ENCODE data around the gene CLEC3B.

The CLEC3B gene

DNA sequence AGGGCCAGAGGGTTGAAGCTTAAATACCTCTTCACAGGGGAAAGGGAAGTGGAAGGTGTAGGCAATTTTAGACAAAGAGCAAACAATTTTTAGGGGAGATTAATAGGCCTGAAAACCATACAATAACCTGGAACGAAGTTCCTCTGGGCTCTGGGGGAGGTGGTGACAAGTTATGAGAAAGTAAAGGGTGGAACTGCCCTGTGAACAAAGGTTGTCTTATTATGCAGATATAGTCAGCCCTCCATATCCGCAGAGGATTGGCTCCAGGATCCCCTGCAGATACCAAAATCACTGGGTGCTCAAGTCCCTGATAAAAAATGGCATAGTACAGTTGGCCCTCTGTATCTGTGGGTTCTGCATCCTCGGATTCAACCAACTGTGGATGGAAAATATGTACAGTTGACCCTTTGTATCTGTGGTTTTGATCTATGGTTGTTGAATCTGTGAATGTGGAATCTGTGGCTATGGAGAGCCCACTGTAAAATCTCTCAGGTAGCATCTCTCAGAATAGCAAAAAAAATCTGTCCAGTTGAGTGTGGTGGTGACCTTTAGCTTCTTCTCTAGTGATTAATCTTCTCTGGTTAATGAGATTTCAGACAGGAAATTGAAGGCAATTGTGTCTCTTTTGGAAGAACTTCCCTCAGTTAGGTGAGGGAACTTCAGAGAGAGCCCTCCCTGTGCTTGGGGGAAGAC, 40.2 kb downstream of the CLEC3B start:
- H3K4me3 ChIP-seq (ENCODE audit: low read depth, low read length), result no peak overlapping the region
- H3K36me3 ChIP-seq (ENCODE audit: control insufficient read depth in 2 of 2, insufficient read depth in 1 of 2, low read length in 2 of 2), result no peaks in the 10 kb centered on the region
- ChIA-PET CTCF (interaction anchor here (1.1 kb wide), 1 partner anchor 25 kb away, joined by 3 read pairs; no protein-coding TSS in a partner anchor), POLR2A (no interaction called here)
- H3K9me3 ChIP-seq (ENCODE audit: control insufficient read depth, insufficient read depth, low read depth, low read length), result no peaks in the 10 kb centered on the region
- no peaks in the 10 kb centered on the region for H3K4me1 ChIP-seq (ENCODE audit: control insufficient read depth, insufficient read depth, low read length)
- TF ChIP-seq, protein P1, sequence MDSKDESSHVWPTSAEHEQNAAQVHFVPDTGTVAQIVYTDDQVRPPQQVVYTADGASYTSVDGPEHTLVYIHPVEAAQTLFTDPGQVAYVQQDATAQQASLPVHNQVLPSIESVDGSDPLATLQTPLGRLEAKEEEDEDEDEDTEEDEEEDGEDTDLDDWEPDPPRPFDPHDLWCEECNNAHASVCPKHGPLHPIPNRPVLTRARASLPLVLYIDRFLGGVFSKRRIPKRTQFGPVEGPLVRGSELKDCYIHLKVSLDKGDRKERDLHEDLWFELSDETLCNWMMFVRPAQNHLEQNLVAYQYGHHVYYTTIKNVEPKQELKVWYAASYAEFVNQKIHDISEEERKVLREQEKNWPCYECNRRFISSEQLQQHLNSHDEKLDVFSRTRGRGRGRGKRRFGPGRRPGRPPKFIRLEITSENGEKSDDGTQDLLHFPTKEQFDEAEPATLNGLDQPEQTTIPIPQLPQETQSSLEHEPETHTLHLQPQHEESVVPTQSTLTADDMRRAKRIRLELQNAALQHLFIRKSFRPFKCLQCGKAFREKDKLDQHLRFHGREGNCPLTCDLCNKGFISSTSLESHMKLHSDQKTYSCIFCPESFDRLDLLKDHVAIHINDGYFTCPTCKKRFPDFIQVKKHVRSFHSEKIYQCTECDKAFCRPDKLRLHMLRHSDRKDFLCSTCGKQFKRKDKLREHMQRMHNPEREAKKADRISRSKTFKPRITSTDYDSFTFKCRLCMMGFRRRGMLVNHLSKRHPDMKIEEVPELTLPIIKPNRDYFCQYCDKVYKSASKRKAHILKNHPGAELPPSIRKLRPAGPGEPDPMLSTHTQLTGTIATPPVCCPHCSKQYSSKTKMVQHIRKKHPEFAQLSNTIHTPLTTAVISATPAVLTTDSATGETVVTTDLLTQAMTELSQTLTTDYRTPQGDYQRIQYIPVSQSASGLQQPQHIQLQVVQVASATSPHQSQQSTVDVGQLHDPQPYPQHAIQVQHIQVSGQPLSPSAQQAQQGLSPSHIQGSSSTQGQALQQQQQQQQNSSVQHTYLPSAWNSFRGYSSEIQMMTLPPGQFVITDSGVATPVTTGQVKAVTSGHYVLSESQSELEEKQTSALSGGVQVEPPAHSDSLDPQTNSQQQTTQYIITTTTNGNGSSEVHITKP (tag by site-specific recombination; IDR thresholded peaks at IDR 0.05), result no peak
- TF ChIP-seq, protein P2, sequence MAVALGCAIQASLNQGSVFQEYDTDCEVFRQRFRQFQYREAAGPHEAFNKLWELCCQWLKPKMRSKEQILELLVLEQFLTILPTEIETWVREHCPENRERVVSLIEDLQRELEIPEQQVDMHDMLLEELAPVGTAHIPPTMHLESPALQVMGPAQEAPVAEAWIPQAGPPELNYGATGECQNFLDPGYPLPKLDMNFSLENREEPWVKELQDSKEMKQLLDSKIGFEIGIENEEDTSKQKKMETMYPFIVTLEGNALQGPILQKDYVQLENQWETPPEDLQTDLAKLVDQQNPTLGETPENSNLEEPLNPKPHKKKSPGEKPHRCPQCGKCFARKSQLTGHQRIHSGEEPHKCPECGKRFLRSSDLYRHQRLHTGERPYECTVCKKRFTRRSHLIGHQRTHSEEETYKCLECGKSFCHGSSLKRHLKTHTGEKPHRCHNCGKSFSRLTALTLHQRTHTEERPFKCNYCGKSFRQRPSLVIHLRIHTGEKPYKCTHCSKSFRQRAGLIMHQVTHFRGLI (tag by site-specific recombination; IDR thresholded peaks at IDR 0.05), result no peak
- TF ChIP-seq, protein P3, sequence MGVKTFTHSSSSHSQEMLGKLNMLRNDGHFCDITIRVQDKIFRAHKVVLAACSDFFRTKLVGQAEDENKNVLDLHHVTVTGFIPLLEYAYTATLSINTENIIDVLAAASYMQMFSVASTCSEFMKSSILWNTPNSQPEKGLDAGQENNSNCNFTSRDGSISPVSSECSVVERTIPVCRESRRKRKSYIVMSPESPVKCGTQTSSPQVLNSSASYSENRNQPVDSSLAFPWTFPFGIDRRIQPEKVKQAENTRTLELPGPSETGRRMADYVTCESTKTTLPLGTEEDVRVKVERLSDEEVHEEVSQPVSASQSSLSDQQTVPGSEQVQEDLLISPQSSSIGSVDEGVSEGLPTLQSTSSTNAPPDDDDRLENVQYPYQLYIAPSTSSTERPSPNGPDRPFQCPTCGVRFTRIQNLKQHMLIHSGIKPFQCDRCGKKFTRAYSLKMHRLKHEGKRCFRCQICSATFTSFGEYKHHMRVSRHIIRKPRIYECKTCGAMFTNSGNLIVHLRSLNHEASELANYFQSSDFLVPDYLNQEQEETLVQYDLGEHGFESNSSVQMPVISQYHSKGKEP (tag by site-specific recombination; IDR thresholded peaks at IDR 0.05), result no peak
- no peak for TF ChIP-seq ZNF146 (tag by site-specific recombination; IDR thresholded peaks at IDR 0.05)
- TF ChIP-seq ZNF433 (tag by site-specific recombination; IDR thresholded peaks at IDR 0.05; ENCODE audit: low read depth), result no peak
- TF ChIP-seq, protein P4, sequence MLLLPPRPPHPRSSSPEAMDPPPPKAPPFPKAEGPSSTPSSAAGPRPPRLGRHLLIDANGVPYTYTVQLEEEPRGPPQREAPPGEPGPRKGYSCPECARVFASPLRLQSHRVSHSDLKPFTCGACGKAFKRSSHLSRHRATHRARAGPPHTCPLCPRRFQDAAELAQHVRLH (tag by site-specific recombination; IDR thresholded peaks at IDR 0.05), result no peak
- no peak overlapping the region for H3K27ac ChIP-seq (ENCODE audit: extremely low read depth, low read depth, low read length)

DNA sequence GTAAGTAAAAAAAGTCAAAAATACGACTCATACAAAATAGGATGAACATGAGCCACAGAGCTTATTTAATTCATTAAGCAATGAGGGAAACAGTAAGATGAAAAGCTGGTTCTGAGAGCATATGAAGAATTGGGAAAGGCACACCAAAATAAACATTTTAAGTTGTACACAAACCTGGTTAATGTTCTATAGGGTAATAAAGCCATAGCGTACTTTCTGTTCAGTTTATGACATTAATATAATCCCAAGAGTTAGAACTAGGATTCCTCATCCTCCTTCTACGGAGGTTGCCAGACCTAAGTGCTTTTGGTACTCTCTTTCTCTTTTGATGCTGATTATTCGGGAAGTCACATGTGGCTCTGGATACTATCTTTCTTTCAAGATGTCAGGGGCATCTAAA, 41.4 kb downstream of the CLEC3B start:
- Histone ChIP-seq H3K9me3 (ENCODE audit: control insufficient read depth, insufficient read depth, low read depth, low read length) (no peaks in the 10 kb centered on the region), H3K4me1 (ENCODE audit: control insufficient read depth, insufficient read depth, low read length) (no peaks in the 10 kb centered on the region), H3K27ac (ENCODE audit: extremely low read depth, low read depth, low read length) (no peak overlapping the region), H3K36me3 (ENCODE audit: control insufficient read depth in 2 of 2, insufficient read depth in 1 of 2, low read length in 2 of 2) (no peaks in the 10 kb centered on the region), H3K4me3 (ENCODE audit: low read depth, low read length) (no peak overlapping the region)
- CTCF ChIA-PET, result no interaction called here
- TF ChIP-seq, protein P5, sequence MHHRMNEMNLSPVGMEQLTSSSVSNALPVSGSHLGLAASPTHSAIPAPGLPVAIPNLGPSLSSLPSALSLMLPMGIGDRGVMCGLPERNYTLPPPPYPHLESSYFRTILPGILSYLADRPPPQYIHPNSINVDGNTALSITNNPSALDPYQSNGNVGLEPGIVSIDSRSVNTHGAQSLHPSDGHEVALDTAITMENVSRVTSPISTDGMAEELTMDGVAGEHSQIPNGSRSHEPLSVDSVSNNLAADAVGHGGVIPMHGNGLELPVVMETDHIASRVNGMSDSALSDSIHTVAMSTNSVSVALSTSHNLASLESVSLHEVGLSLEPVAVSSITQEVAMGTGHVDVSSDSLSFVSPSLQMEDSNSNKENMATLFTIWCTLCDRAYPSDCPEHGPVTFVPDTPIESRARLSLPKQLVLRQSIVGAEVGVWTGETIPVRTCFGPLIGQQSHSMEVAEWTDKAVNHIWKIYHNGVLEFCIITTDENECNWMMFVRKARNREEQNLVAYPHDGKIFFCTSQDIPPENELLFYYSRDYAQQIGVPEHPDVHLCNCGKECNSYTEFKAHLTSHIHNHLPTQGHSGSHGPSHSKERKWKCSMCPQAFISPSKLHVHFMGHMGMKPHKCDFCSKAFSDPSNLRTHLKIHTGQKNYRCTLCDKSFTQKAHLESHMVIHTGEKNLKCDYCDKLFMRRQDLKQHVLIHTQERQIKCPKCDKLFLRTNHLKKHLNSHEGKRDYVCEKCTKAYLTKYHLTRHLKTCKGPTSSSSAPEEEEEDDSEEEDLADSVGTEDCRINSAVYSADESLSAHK (tag by site-specific recombination; IDR thresholded peaks at IDR 0.05), result no peak
- POLR2A ChIA-PET, result no interaction called here

DNA sequence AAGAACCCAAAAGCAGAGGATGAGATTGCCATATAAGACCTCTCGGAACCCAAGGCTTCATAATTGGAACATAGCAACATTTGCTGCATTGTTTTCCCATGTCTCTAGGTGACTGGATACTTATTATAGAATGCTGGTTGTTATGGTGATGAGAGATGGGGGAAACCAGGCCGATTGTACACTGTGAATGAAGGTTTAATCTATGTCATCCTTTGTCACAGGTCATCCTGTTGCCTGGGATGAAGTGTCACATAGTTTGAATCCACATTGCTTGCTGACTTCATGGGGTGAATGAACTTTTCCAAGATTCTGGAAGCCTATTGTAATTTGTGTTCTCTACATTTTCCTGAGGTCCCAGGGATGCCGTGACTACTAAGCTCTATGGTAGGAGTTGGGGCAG, 41.8 kb downstream of the CLEC3B start:
- POLR2A ChIA-PET, result no interaction called here
- H3K9me3 ChIP-seq (ENCODE audit: control insufficient read depth, insufficient read depth, low read depth, low read length), result no peaks in the 10 kb centered on the region
- CTCF ChIA-PET, result no interaction called here
- TF ChIP-seq ZNF138 (tag by site-specific recombination; IDR thresholded peaks at IDR 0.05; ENCODE audit: borderline replicate concordance), result no peak
- no peak for TF ChIP-seq ZNF670 (tag by site-specific recombination; IDR thresholded peaks at IDR 0.05; ENCODE audit: low read depth)
- no peak for TF ChIP-seq ZNF658 (tag by site-specific recombination; IDR thresholded peaks at IDR 0.05)
- TF ChIP-seq, protein P6, sequence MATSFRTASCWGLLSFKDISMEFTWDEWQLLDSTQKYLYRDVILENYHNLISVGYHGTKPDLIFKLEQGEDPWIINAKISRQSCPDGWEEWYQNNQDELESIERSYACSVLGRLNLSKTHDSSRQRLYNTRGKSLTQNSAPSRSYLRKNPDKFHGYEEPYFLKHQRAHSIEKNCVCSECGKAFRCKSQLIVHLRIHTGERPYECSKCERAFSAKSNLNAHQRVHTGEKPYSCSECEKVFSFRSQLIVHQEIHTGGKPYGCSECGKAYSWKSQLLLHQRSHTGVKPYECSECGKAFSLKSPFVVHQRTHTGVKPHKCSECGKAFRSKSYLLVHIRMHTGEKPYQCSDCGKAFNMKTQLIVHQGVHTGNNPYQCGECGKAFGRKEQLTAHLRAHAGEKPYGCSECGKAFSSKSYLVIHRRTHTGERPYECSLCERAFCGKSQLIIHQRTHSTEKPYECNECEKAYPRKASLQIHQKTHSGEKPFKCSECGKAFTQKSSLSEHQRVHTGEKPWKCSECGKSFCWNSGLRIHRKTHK (tag by site-specific recombination; IDR thresholded peaks at IDR 0.05), result no peak
- no peak overlapping the region for H3K4me3 ChIP-seq (ENCODE audit: low read depth, low read length)
- H3K4me1 ChIP-seq (ENCODE audit: control insufficient read depth, insufficient read depth, low read length), result no peaks in the 10 kb centered on the region
- H3K36me3 ChIP-seq (ENCODE audit: control insufficient read depth in 2 of 2, insufficient read depth in 1 of 2, low read length in 2 of 2), result no peaks in the 10 kb centered on the region
- no peak overlapping the region for H3K27ac ChIP-seq (ENCODE audit: extremely low read depth, low read depth, low read length)
